Endothelial cell of umbilical vein (primary cell): ENCODE measurements around the gene DIP2C. TPM values are rescaled to one million over a fixed set of nuclear protein-coding genes. Genes with fewer than 3 reads are reported as not detected.
"Not testable (repeated sequence)": the region's sequence is repeated elsewhere in the genome, so short reads cannot be mapped to it uniquely, and the experiment has no call there.

Source experiments
- BruUV-seq: library from RNA; stranded (reverse); fragments of 400-500 nt; replicated peaks from 2 replicates; lab custom pipeline; 2021; lab: Mats Ljungman, UMichigan
- CTCF ChIA-PET: fragments of 300-600, 350-600 bp; sonication (Branson Sonifier 250); formaldehyde crosslinking; loops from one replicate; lab custom pipeline; 2021; ENCODE audit warnings: antibody characterized with exemption, inconsistent platforms; lab: Charles Lee
- POLR2A ChIA-PET: fragments of 300-600, 350-600 bp; sonication (Branson Sonifier 250); formaldehyde crosslinking; loops from one replicate; lab custom pipeline; 2021; ENCODE audit warnings: antibody characterized with exemption, inconsistent platforms; lab: Charles Lee
- DNase-seq: peaks from one replicate; pipeline ENCODE4 v3.0.0-alpha.2; 2011; ENCODE audit warnings: low read depth, low spot score
- FAIRE-seq: peaks from 2 replicates; lab custom pipeline; 2011; peaks lifted over from hg19 to GRCh38; lab: Jason Lieb, UNC
- H2AFZ ChIP-seq: 2 replicates; pipeline ENCODE4 v1.6.0; 2012; ENCODE audit warnings: low read depth, low read length, control low read depth, inconsistent platforms
- H3K27ac ChIP-seq: 2 replicates; pipeline ENCODE4 v1.5.1; 2011; ENCODE audit warnings: low read depth, mild to moderate bottlenecking, control low read depth, low read length, moderate library complexity; ENCODE audit not compliant: insufficient read depth
- H3K27me3 ChIP-seq, 2 experiments: 2 replicates each; pipeline versions ENCODE4 v1.6.0 to v1.6.1; 2011; ENCODE audit warnings: low read length in 2 of 2, mixed read lengths in 1 of 2; ENCODE audit not compliant: control insufficient read depth in 2 of 2, insufficient read depth in 2 of 2
- H3K36me3 ChIP-seq, 2 experiments: 2 replicates in 1 of 2; 3 replicates in 1 of 2; pipeline ENCODE4 v1.5.1; 2011; ENCODE audit warnings: low read length in 2 of 2, mild to moderate bottlenecking in 1 of 2, moderate library complexity in 1 of 2; ENCODE audit not compliant: control insufficient read depth in 2 of 2, insufficient read depth in 2 of 2; ENCODE audit errors: extremely low read depth in 1 of 2
- H3K4me1 ChIP-seq: 3 replicates; pipeline ENCODE4 v1.5.1; 2011; ENCODE audit warnings: mild to moderate bottlenecking, low read length; ENCODE audit not compliant: control insufficient read depth, insufficient read depth; ENCODE audit errors: extremely low read depth
- H3K4me2 ChIP-seq: 2 replicates; pipeline ENCODE4 v1.6.1; 2011; ENCODE audit warnings: low read length, control low read depth, mixed read lengths; ENCODE audit not compliant: insufficient read depth
- H3K4me3 ChIP-seq, 3 experiments: fragments of 200-600 bp in 1 of 3; sonication (generic), shearing (Covaris generic) in 1 of 3; replicated peaks in 1 of 3; 2 replicates each; pipeline ENCODE4 v1.5.1; 2011 to 2016; ENCODE audit warnings: control low read depth in 3 of 3, low read length in 3 of 3, mild to moderate bottlenecking in 2 of 3, inconsistent platforms in 1 of 3, low read depth in 1 of 3, moderate library complexity in 1 of 3; ENCODE audit not compliant: insufficient read depth in 1 of 3
- H3K79me2 ChIP-seq: 2 replicates; pipeline ENCODE4 v1.6.0; 2012; ENCODE audit warnings: low read length, inconsistent platforms; ENCODE audit not compliant: control insufficient read depth, insufficient read depth
- H3K9ac ChIP-seq: replicated peaks from 2 replicates; pipeline ENCODE3; 2011; ENCODE audit warnings: low read length, control low read depth; ENCODE audit not compliant: insufficient read depth; ENCODE audit errors: extremely low read depth
- H3K9me1 ChIP-seq: replicated peaks from 3 replicates; pipeline ENCODE4 v1.6.0; 2011; ENCODE audit warnings: mild to moderate bottlenecking, low read length; ENCODE audit not compliant: control insufficient read depth, insufficient read depth; ENCODE audit errors: extremely low read depth
- H3K9me3 ChIP-seq: replicated peaks from 2 replicates; pipeline ENCODE4 v1.5.1; 2012; ENCODE audit warnings: low read length, inconsistent platforms; ENCODE audit not compliant: control insufficient read depth, insufficient read depth
- H4K20me1 ChIP-seq: replicated peaks from 2 replicates; pipeline ENCODE3; 2011; ENCODE audit warnings: mild to moderate bottlenecking, low read length; ENCODE audit not compliant: control insufficient read depth, insufficient read depth; ENCODE audit errors: extremely low read depth
- FOS ChIP-seq: IDR thresholded peaks from 2 replicates; pipeline ENCODE4 v1.6.1; 2011; ENCODE audit warnings: mild to moderate bottlenecking, low read length, moderate library complexity, borderline replicate concordance; ENCODE audit not compliant: insufficient read depth
- GATA2 ChIP-seq: IDR thresholded peaks from 2 replicates; pipeline ENCODE4 v1.7.0; 2011; ENCODE audit warnings: low read depth, mild to moderate bottlenecking, moderate library complexity, mixed read lengths, low read length; ENCODE audit not compliant: insufficient read length, insufficient read depth
- JUN ChIP-seq: IDR thresholded peaks from 2 replicates; pipeline ENCODE4 v1.6.1; 2011; ENCODE audit warnings: borderline replicate concordance, low read depth; ENCODE audit not compliant: insufficient read length, insufficient read depth
- MYC ChIP-seq: IDR thresholded peaks from one replicate; pipeline ENCODE4 v1.6.1; 2011; ENCODE audit warnings: mild to moderate bottlenecking, low read depth, low read length
- POLR2AphosphoS5 ChIP-seq: IDR thresholded peaks from 2 replicates; pipeline ENCODE4 v1.6.1; 2012; ENCODE audit warnings: low read depth, mild to moderate bottlenecking, control low read depth, low read length, moderate library complexity; ENCODE audit not compliant: insufficient read depth
- dilution Hi-C: fragments of 300-500 bp; cut with MboI; formaldehyde crosslinking; loops from one replicate; pipeline ENCODE4 v1.15.0; 2019; ENCODE audit warnings: low sequenced_read_pairs; ENCODE audit not compliant: extremely low pct_ligation_motif_present
- intact Hi-C: fragments of 100-400 bp; cut with micrococcal nuclease; formaldehyde crosslinking; loops from one replicate; pipeline ENCODE4 v1.10.0; 2022
- polyA plus RNA-seq, 4 experiments: library from polyadenylated mRNA; depleted of rRNA in 3 of 4; stranded (reverse) in 3 of 4; unstranded in 1 of 4; fragments of >200 nt; gene quantifications; 2 replicates each; pipeline versions ENCODE4 v1.2.1 to v1.2.3, GENCODE V29; 2011 to 2012; ENCODE audit warnings: missing spikeins in 1 of 4
- total RNA-seq: library from RNA; stranded (reverse); gene quantifications from 2 replicates; pipeline ENCODE4 v1.2.3, GENCODE V29; 2021

Gene DIP2C
- total and polyA plus RNA-seq, 2 donors (not counting 3 experiments of a cell fraction or from before 2014, with no cell fraction given) = 3.6 to 10.7 TPM

- Histone ChIP-seq H3K4me1 (no peaks in the 10 kb centered on the region), H3K9ac (no peak overlapping the region), H3K36me3 (no peaks in the 10 kb centered on the region), H3K79me2 (no peaks in the 10 kb centered on the region), H4K20me1 (no peaks in the 10 kb centered on the region), H2AFZ (no peak overlapping the region), H3K27ac (no peak overlapping the region), H3K4me2 (no peak overlapping the region), H3K9me3 (no peaks in the 10 kb centered on the region), H3K27me3 (no peaks in the 10 kb centered on the region), H3K4me3 (no peak overlapping the region), H3K9me1 (no peaks in the 10 kb centered on the region)
- POLR2A ChIA-PET = no interaction called here
- dilution Hi-C loops = no loop called here
- BruUV-seq = no TSS peak
- CTCF ChIA-PET = no interaction called here
- TF ChIP-seq MYC = no peak
- TF ChIP-seq JUN = no peak
- TF ChIP-seq POLR2AphosphoS5 = no peak
- TF ChIP-seq FOS = no peak
- no peak for TF ChIP-seq GATA2
- DNase-seq (no peak), FAIRE-seq (no peak)
- intact Hi-C loops = no loop called here
Observed at GRCh38 chr10:533186-533585, 156.3 kb downstream of the DIP2C start.

- H3K9me3 ChIP-seq, H3K79me2 ChIP-seq, H3K4me2 ChIP-seq, H3K9me1 ChIP-seq, intact Hi-C loops, H3K9ac ChIP-seq, CTCF ChIA-PET, H3K4me1 ChIP-seq, H3K27me3 ChIP-seq, H3K36me3 ChIP-seq, H2AFZ ChIP-seq, H3K27ac ChIP-seq, DNase-seq, BruUV-seq, H3K4me3 ChIP-seq, H4K20me1 ChIP-seq, dilution Hi-C loops, POLR2A ChIA-PET, FAIRE-seq: not testable (repeated sequence)
Observed at GRCh38 chr10:532331-532730, 157.1 kb downstream of the DIP2C start.
